NB4 (cell line): Measurements from ENCODE around the gene TRPM1.

ENCODE experiments used
- DNase-seq: peaks from one replicate; pipeline ENCODE4 v3.0.0; 2010; ENCODE audit warnings: low read depth
- H3K4me3 ChIP-seq: one replicate; pipeline ENCODE4 v1.5.1; 2011; ENCODE audit warnings: mild to moderate bottlenecking, low read depth, low read length, moderate library complexity
- MAX ChIP-seq: IDR thresholded peaks from 2 replicates; pipeline ENCODE4 v1.6.1; 2011; ENCODE audit warnings: low read depth, low read length
- MYC ChIP-seq: IDR thresholded peaks from 2 replicates; pipeline ENCODE4 v1.6.1; 2011; ENCODE audit warnings: low read depth, low read length
- POLR2A ChIP-seq: IDR thresholded peaks from 2 replicates; pipeline ENCODE4 v1.6.1; 2011; ENCODE audit warnings: mild to moderate bottlenecking; ENCODE audit not compliant: insufficient read length; ENCODE audit errors: extremely low read depth
- TF ChIP-seq, protein P1 (sequence below): IDR thresholded peaks from one replicate; pipeline ENCODE4 v1.5.1; 2012; ENCODE audit warnings: low read depth, low read length

Gene TRPM1

GRCh38 chr15:31010036-31010435 lies 91.5 kb downstream of the TRPM1 start:
- TF ChIP-seq, protein P1, sequence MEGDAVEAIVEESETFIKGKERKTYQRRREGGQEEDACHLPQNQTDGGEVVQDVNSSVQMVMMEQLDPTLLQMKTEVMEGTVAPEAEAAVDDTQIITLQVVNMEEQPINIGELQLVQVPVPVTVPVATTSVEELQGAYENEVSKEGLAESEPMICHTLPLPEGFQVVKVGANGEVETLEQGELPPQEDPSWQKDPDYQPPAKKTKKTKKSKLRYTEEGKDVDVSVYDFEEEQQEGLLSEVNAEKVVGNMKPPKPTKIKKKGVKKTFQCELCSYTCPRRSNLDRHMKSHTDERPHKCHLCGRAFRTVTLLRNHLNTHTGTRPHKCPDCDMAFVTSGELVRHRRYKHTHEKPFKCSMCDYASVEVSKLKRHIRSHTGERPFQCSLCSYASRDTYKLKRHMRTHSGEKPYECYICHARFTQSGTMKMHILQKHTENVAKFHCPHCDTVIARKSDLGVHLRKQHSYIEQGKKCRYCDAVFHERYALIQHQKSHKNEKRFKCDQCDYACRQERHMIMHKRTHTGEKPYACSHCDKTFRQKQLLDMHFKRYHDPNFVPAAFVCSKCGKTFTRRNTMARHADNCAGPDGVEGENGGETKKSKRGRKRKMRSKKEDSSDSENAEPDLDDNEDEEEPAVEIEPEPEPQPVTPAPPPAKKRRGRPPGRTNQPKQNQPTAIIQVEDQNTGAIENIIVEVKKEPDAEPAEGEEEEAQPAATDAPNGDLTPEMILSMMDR = no peak
- TF ChIP-seq POLR2A (no peak), MYC (no peak), MAX (no peak)

GRCh38 chr15:31005660-31006059 lies 95.9 kb downstream of the TRPM1 start:
- TF ChIP-seq POLR2A (no peak), MAX (no peak), MYC (no peak)
- TF ChIP-seq, protein P1 = no peak
- H3K4me3 ChIP-seq = no peak overlapping the region
- DNase-seq = peak; percentile 20

More at GRCh38 chr15:31010036-31010435, 91.5 kb downstream of the TRPM1 start:
- no peak overlapping the region for H3K4me3 ChIP-seq
- DNase-seq = no peak

DNA sequence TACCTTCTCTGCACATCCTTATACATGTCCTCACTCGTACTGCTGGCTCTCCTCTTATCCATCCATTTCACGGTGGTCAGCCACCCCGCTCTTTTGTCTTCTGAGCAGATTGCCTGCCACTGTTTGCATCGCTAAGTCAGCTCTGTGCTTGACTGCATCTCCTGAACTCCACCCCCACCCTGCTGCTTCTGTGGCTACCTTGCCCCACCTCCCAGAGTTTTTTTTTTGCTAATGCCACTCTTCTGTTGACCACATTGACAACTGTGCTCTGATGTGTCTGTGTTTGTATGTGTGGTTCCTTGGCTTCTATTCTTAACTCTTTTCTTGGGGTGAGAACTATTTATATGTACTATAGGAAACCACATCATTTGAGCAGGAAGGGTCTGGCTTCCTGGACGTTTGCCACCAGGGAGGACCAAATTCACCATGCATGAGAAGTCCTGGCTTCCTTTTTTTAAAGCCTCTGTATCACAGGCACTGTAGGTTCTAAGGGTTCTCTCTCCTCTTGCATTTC lies 97.2 kb downstream of the TRPM1 start:
- DNase-seq = peak; percentile 90
- H3K4me3 ChIP-seq = peak overlapping the region; percentile 16
- no peak for TF ChIP-seq MYC
- TF ChIP-seq MAX = no peak
- TF ChIP-seq, protein P1 = no peak
- no peak for TF ChIP-seq POLR2A

DNA sequence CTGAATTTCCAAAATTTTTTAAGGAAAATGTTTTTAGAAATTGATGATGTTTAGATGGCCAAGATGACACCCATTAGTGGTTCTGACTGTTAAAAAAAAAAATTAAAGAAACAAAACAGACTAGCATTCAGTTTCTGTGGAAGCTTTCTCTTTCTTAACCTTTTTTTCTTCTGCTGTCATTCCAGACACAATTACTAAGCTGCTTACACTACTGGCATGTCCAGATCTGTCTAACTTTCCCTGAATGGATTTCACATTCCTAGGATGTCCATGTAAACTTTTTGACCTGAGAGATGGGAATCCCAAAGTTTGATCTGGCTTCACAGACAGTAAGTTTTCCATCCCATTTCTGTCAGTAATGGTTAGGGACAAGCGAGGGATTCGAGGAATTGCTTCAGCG lies 99.8 kb downstream of the TRPM1 start:
- H3K4me3 ChIP-seq = no peak overlapping the region
- no peak for DNase-seq
- TF ChIP-seq MAX (no peak), POLR2A (no peak), MYC (no peak)
- TF ChIP-seq, protein P1 = no peak

DNA sequence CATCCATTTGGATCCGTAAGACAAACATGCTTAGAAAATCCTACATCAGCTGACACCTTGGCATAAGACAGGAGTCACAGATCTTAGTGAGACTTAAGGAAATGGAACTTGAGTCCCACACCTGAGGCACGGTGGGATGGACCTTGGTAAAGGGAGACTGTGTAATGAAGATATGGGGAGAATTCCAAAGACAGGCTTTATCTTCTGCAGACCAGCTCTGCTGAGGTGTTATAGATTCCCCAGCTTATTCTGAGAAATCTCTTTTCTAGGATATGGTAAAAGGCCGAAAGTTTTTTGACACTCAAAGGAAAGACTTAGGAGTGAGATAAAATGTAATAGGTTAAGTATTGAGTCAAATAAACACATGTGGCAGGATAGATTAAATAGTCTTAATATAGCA lies 101.8 kb downstream of the TRPM1 start:
- DNase-seq = no peak
- H3K4me3 ChIP-seq = no peak overlapping the region
- TF ChIP-seq MAX = no peak
- no peak for TF ChIP-seq POLR2A
- TF ChIP-seq, protein P1 = no peak
- no peak for TF ChIP-seq MYC

DNA sequence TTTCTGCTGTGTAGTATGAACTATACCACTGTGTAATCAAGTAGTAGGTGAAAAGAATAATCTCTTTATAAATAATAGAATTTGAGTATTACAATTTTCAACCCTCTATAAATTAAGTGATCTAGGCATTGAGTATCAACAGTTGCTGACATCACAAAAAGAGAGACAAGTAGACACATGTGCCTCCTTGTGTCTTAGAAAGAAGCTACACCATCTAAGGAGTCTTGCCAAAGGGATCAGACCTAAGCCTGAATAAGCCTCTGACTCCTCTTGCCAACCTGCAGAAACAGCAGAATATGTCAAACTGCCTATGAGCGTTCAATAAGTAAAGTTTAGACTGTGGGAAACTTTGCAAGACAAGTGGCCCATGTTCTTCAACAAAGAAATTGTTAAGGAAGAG lies 104.3 kb downstream of the TRPM1 start:
- H3K4me3 ChIP-seq = no peak overlapping the region
- DNase-seq = no peak
- TF ChIP-seq MAX (no peak), POLR2A (no peak), MYC (no peak)
- TF ChIP-seq, protein P1 = no peak
